Osteoblast (primary cell): ENCODE measurements around the gene MCM6. TPM values are rescaled to one million over a fixed set of nuclear protein-coding genes. Genes with fewer than 3 reads are reported as not detected.
"Not testable (repeated sequence)": the region's sequence is repeated elsewhere in the genome, so short reads cannot be mapped to it uniquely, and the experiment has no call there.

Experiments used
- DNase-seq: peaks from one replicate; pipeline ENCODE4 v3.0.0; 2011; ENCODE audit warnings: low spot score, mixed read lengths; ENCODE audit not compliant: insufficient read length; ENCODE audit errors: missing footprints
- H2AFZ ChIP-seq: 2 replicates; pipeline ENCODE4 v1.6.0; 2011; ENCODE audit warnings: mild to moderate bottlenecking, low read length
- H3K27ac ChIP-seq: 2 replicates; pipeline ENCODE4 v1.5.1; 2011; ENCODE audit warnings: mild to moderate bottlenecking, low read depth, low read length, moderate library complexity
- H3K27me3 ChIP-seq: 2 replicates; pipeline ENCODE4 v1.6.0; 2012; ENCODE audit warnings: mild to moderate bottlenecking, control low read depth, inconsistent platforms, low read length, moderate library complexity; ENCODE audit not compliant: insufficient read depth
- H3K36me3 ChIP-seq: 2 replicates; pipeline ENCODE4 v1.5.1; 2011; ENCODE audit warnings: mild to moderate bottlenecking, low read length, control low read depth, moderate library complexity; ENCODE audit not compliant: insufficient read depth
- H3K4me1 ChIP-seq: 2 replicates; pipeline ENCODE4 v1.5.1; 2011; ENCODE audit warnings: mild to moderate bottlenecking, low read length, control low read depth, moderate library complexity; ENCODE audit not compliant: insufficient read depth
- H3K4me2 ChIP-seq: 2 replicates; pipeline ENCODE4 v1.6.0; 2011; ENCODE audit warnings: mild to moderate bottlenecking, low read length; ENCODE audit not compliant: insufficient read depth
- H3K4me3 ChIP-seq: fragments of 200-600 bp; sonication (generic); 3 replicates; pipeline ENCODE4 v1.5.1; 2012; ENCODE audit warnings: mild to moderate bottlenecking, low read length, inconsistent platforms; ENCODE audit not compliant: insufficient read depth
- H3K79me2 ChIP-seq: 2 replicates; pipeline ENCODE4 v1.6.0; 2012; ENCODE audit warnings: mild to moderate bottlenecking, low read length, control low read depth, inconsistent platforms; ENCODE audit not compliant: insufficient read depth
- H3K9me3 ChIP-seq: 2 replicates; pipeline ENCODE4 v1.5.1; 2011; ENCODE audit warnings: low read depth, low read length, control low read depth
- H4K20me1 ChIP-seq: 2 replicates; pipeline ENCODE4 v1.6.0; 2012; ENCODE audit warnings: mild to moderate bottlenecking, low read length, control low read depth; ENCODE audit not compliant: insufficient read depth
- total RNA-seq: library from RNA; depleted of rRNA; stranded (reverse); fragments of >200 nt; gene quantifications from 2 replicates; pipeline ENCODE4 v1.2.3, GENCODE V29; 2012
- TF ChIP-seq, protein P1 (sequence below): IDR thresholded peaks from 2 replicates; pipeline ENCODE4 v1.5.1; 2011; ENCODE audit warnings: mild to moderate bottlenecking, low read depth, low read length, moderate library complexity; ENCODE audit errors: extremely low read depth

MCM6 gene
- total RNA-seq, 1 donor: 14.5 TPM

DNA sequence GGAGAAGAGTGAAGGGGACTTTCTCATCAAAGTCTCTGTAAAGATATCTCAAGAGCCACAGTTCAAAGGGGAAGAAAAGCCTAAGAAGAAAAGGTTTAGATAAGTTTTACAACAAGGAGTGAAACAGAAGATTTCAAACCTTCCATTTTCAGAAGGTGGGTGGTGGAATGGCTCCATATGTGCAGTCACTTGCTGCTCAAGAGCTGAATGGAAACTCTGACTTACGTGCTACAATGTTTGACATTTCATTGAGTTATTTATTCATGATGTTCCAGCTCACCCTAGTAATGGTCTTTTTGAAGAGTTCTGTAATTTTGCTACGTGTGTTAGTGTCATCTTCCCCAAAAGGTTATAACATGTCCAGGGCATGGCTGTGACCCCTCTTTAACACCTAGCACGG, 61.0 kb downstream of the MCM6 start:
- Histone ChIP-seq H3K36me3 (no peaks in the 10 kb centered on the region), H3K4me2 (no peak overlapping the region), H3K4me3 (no peak overlapping the region), H3K9me3 (no peaks in the 10 kb centered on the region), H3K27me3 (no peaks in the 10 kb centered on the region), H3K4me1 (peaks cover 19% of the 10 kb centered on the region), H4K20me1 (no peaks in the 10 kb centered on the region), H3K79me2 (no peaks in the 10 kb centered on the region), H2AFZ (no peak overlapping the region), H3K27ac (no peak overlapping the region)
- no peak for DNase-seq
- TF ChIP-seq, protein P1, sequence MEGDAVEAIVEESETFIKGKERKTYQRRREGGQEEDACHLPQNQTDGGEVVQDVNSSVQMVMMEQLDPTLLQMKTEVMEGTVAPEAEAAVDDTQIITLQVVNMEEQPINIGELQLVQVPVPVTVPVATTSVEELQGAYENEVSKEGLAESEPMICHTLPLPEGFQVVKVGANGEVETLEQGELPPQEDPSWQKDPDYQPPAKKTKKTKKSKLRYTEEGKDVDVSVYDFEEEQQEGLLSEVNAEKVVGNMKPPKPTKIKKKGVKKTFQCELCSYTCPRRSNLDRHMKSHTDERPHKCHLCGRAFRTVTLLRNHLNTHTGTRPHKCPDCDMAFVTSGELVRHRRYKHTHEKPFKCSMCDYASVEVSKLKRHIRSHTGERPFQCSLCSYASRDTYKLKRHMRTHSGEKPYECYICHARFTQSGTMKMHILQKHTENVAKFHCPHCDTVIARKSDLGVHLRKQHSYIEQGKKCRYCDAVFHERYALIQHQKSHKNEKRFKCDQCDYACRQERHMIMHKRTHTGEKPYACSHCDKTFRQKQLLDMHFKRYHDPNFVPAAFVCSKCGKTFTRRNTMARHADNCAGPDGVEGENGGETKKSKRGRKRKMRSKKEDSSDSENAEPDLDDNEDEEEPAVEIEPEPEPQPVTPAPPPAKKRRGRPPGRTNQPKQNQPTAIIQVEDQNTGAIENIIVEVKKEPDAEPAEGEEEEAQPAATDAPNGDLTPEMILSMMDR: no peak

DNA sequence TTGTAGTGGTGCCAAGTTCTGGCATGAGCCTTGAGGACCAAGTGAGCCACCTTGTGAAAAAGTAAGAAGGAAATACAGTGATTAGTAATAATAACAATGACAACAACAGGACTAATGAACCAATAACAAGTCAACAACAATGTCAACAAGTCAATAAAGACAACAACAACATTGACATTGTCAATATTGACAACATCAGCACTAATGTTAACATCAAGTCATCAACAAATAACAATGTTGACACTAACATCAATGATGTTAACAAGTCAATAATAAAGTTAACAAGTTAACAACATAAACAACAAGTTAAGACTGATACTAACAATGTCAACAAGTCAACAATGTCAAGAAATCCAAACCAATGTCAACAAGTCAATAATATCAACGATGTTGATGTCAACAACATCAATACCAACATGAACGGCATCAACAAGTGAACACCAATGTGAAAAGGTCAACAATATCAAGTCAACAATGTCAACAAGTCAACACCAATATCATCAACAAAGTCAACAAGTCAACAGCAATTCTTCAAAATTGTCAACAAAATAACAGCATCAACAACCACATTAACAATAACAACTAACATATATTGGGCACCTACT, 63.2 kb downstream of the MCM6 start:
- H3K4me3 ChIP-seq: no peak overlapping the region
- H3K27me3 ChIP-seq: no peaks in the 10 kb centered on the region
- H3K36me3 ChIP-seq: no peaks in the 10 kb centered on the region
- no peak overlapping the region for H3K4me2 ChIP-seq
- TF ChIP-seq, protein P1: no peak
- H3K9me3 ChIP-seq: no peaks in the 10 kb centered on the region
- no peak overlapping the region for H3K27ac ChIP-seq
- no peak for DNase-seq
- H3K79me2 ChIP-seq: no peaks in the 10 kb centered on the region
- peaks cover 2% of the 10 kb centered on the region for H3K4me1 ChIP-seq
- no peak overlapping the region for H2AFZ ChIP-seq
- H4K20me1 ChIP-seq: no peaks in the 10 kb centered on the region

DNA sequence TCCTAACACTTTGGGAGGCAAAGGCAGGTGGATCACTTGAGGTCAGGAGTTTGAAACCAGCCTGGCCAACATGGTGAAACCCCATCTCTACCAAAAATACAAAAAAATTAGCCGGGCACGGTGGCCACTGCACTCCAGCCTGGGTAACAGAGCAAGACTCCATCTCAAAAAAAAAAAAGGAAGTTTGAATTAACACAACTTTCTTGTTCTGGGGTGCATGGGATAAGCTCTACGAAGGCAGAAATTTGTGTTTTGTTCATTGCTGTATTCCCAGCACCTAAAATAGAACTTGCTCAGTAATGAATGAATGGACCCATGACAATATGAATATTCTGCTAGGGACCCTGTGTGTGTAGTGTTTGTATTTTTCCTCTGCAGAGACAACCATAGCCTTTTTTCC, 68.4 kb downstream of the MCM6 start:
- not testable (repeated sequence) for H3K4me3 ChIP-seq, DNase-seq, H3K27ac ChIP-seq, H3K4me1 ChIP-seq, H2AFZ ChIP-seq, H3K4me2 ChIP-seq, H3K27me3 ChIP-seq, H3K36me3 ChIP-seq, H3K79me2 ChIP-seq, H4K20me1 ChIP-seq, H3K9me3 ChIP-seq

DNA sequence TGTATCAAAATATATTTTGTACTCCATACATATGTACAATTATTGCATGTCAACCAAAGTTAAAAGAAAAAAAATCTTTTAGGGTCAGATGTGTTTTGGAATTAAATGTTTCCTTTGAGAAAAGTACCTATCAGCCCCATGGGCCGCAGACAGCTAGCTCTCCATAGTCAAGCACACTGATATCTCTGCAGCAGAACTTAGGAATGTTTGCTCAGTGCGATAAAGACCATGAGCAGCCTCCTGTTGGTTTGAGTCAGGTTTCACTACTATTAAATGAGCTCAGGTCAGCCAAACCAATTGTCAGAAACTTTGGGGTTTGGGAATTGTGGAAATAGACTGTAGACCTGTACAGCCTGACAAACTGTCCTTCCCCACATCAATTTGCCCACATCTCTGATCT, 73.0 kb downstream of the MCM6 start:
- no peaks in the 10 kb centered on the region for H4K20me1 ChIP-seq
- peaks cover 2% of the 10 kb centered on the region for H3K9me3 ChIP-seq
- no peaks in the 10 kb centered on the region for H3K27me3 ChIP-seq
- no peaks in the 10 kb centered on the region for H3K79me2 ChIP-seq
- H3K4me2 ChIP-seq: no peak overlapping the region
- no peak overlapping the region for H3K4me3 ChIP-seq
- H3K36me3 ChIP-seq: no peaks in the 10 kb centered on the region
- no peak for DNase-seq
- no peaks in the 10 kb centered on the region for H3K4me1 ChIP-seq
- no peak overlapping the region for H2AFZ ChIP-seq
- TF ChIP-seq, protein P1: no peak
- H3K27ac ChIP-seq: no peak overlapping the region
